ENCODE measurements around the gene R3HDML. TPM values are rescaled to one million over a fixed set of nuclear protein-coding genes. Genes with fewer than 3 reads are reported as not detected.

The R3HDML gene
- polyA plus RNA-seq, 1 donor (not counting 4 experiments of a cell fraction or from before 2014, with no cell fraction given), result not detected

DNA sequence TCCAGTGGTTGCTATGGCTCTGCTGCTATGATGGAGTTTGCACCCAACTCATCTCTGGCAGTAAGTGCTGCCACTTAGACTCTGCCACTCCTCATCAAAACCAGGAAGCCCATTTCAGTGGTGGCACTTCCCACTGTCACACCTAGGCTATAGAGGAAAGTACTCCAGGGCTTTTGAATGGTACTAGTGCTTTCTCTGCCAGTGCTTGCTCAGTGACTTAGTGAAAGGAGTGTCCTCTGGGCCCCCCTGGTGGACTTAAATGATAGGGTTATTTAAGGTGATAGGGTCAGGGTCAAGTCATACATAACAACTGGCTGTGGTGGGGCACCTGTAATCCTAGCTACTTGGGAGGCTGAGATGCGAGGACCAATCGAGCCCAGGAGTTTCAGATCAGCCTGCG is 48.6 kb upstream of the R3HDML start:
- no peak overlapping the region for H3K4me3 ChIP-seq (ENCODE audit: control insufficient read depth in 2 of 3, extremely low read depth in 1 of 3, insufficient read depth in 2 of 3, low read depth in 1 of 3, low read length in 3 of 3)
- no peaks in the 10 kb centered on the region for H3K79me2 ChIP-seq (ENCODE audit: control insufficient read depth, insufficient read depth, low read length)
- H2AFZ ChIP-seq (ENCODE audit: control insufficient read depth, low read length), result no peak overlapping the region
- H3K36me3 ChIP-seq (ENCODE audit: control insufficient read depth in 2 of 2, extremely low read depth in 1 of 2, insufficient read depth in 2 of 2, low read length in 2 of 2), result no peaks in the 10 kb centered on the region
- no peaks in the 10 kb centered on the region for H3K4me1 ChIP-seq (ENCODE audit: control insufficient read depth, extremely low read depth, insufficient read depth, low read length)
- H3K9ac ChIP-seq (ENCODE audit: control insufficient read depth, extremely low read depth, insufficient read depth, low read length), result no peak overlapping the region
- no peak overlapping the region for H3K27ac ChIP-seq (ENCODE audit: control insufficient read depth, insufficient read depth, low read length)
- no peak for FAIRE-seq
- H3K4me2 ChIP-seq (ENCODE audit: control insufficient read depth, extremely low read depth, insufficient read depth, low read depth, low read length), result no peak overlapping the region
- no peaks in the 10 kb centered on the region for H3K9me1 ChIP-seq (ENCODE audit: control insufficient read depth, extremely low read depth, insufficient read depth, low read length)
- H3K27me3 ChIP-seq (ENCODE audit: control insufficient read depth, extremely low read depth, insufficient read depth, low read length), result no peaks in the 10 kb centered on the region
- H4K20me1 ChIP-seq (ENCODE audit: control insufficient read depth, extremely low read depth, insufficient read depth, low read length), result no peaks in the 10 kb centered on the region
- no peaks in the 10 kb centered on the region for H3K9me3 ChIP-seq (ENCODE audit: control insufficient read depth, low read depth, low read length)
- dilution Hi-C loops (cut with MboI; ENCODE audit: extremely low pct_ligation_motif_present, low sequenced_read_pairs), result no loop called here
- TF ChIP-seq, protein P1, sequence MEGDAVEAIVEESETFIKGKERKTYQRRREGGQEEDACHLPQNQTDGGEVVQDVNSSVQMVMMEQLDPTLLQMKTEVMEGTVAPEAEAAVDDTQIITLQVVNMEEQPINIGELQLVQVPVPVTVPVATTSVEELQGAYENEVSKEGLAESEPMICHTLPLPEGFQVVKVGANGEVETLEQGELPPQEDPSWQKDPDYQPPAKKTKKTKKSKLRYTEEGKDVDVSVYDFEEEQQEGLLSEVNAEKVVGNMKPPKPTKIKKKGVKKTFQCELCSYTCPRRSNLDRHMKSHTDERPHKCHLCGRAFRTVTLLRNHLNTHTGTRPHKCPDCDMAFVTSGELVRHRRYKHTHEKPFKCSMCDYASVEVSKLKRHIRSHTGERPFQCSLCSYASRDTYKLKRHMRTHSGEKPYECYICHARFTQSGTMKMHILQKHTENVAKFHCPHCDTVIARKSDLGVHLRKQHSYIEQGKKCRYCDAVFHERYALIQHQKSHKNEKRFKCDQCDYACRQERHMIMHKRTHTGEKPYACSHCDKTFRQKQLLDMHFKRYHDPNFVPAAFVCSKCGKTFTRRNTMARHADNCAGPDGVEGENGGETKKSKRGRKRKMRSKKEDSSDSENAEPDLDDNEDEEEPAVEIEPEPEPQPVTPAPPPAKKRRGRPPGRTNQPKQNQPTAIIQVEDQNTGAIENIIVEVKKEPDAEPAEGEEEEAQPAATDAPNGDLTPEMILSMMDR (optimal IDR thresholded peaks at IDR 0.05 in 1 of 3, IDR thresholded peaks at IDR 0.05 in 1 of 3, conservative IDR thresholded peaks at IDR 0.05 in 1 of 3; ENCODE audit: extremely low read depth in 1 of 3, insufficient read depth in 2 of 3, low read length in 3 of 3), result no peak
- no peak for TF ChIP-seq EZH2 (IDR thresholded peaks at IDR 0.05; ENCODE audit: low read length)
- DNase-seq (ENCODE audit: low read depth, low spot score), result no peak

DNA sequence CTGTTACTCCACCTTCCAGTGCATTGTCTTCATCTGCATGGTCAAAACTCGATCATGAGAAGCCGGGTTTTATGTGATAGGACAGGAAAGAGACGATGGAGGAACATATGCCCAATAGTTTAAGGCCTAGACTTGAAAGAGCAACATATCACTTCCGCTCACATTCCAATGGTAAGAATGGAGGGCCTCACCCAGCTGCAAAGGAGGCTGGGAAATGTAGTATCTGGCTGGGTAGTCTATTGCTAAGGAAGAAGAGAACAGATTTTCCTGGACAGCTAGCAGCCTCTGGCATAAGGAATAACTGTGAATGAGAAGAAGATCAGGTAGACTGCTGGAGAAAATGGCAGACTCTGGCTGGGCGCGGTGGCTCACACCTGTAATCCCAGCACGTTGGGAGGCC is 45.1 kb upstream of the R3HDML start:
- FAIRE-seq, result no peak
- no peak overlapping the region for H3K9ac ChIP-seq (ENCODE audit: control insufficient read depth, extremely low read depth, insufficient read depth, low read length)
- dilution Hi-C loops (cut with MboI; ENCODE audit: extremely low pct_ligation_motif_present, low sequenced_read_pairs), result no loop called here
- H2AFZ ChIP-seq (ENCODE audit: control insufficient read depth, low read length), result no peak overlapping the region
- no peaks in the 10 kb centered on the region for H3K36me3 ChIP-seq (ENCODE audit: control insufficient read depth in 2 of 2, extremely low read depth in 1 of 2, insufficient read depth in 2 of 2, low read length in 2 of 2)
- no peak for DNase-seq (ENCODE audit: low read depth, low spot score)
- no peaks in the 10 kb centered on the region for H3K27me3 ChIP-seq (ENCODE audit: control insufficient read depth, extremely low read depth, insufficient read depth, low read length)
- no peaks in the 10 kb centered on the region for H3K4me1 ChIP-seq (ENCODE audit: control insufficient read depth, extremely low read depth, insufficient read depth, low read length)
- H3K9me3 ChIP-seq (ENCODE audit: control insufficient read depth, low read depth, low read length), result no peaks in the 10 kb centered on the region
- H3K27ac ChIP-seq (ENCODE audit: control insufficient read depth, insufficient read depth, low read length), result no peak overlapping the region
- H3K79me2 ChIP-seq (ENCODE audit: control insufficient read depth, insufficient read depth, low read length), result no peaks in the 10 kb centered on the region
- no peaks in the 10 kb centered on the region for H3K9me1 ChIP-seq (ENCODE audit: control insufficient read depth, extremely low read depth, insufficient read depth, low read length)
- no peak overlapping the region for H3K4me2 ChIP-seq (ENCODE audit: control insufficient read depth, extremely low read depth, insufficient read depth, low read depth, low read length)
- H3K4me3 ChIP-seq (ENCODE audit: control insufficient read depth in 2 of 3, extremely low read depth in 1 of 3, insufficient read depth in 2 of 3, low read depth in 1 of 3, low read length in 3 of 3), result no peak overlapping the region
- no peaks in the 10 kb centered on the region for H4K20me1 ChIP-seq (ENCODE audit: control insufficient read depth, extremely low read depth, insufficient read depth, low read length)
- TF ChIP-seq, protein P1 (optimal IDR thresholded peaks at IDR 0.05 in 1 of 3, IDR thresholded peaks at IDR 0.05 in 1 of 3, conservative IDR thresholded peaks at IDR 0.05 in 1 of 3; ENCODE audit: extremely low read depth in 1 of 3, insufficient read depth in 2 of 3, low read length in 3 of 3), result no peak
- no peak for TF ChIP-seq EZH2 (IDR thresholded peaks at IDR 0.05; ENCODE audit: low read length)
